ENCODE data around the gene CWH43.
"Not testable (repeated sequence)": the region's sequence is repeated elsewhere in the genome, so short reads cannot be mapped to it uniquely, and the experiment has no call there.

Gene CWH43

DNA sequence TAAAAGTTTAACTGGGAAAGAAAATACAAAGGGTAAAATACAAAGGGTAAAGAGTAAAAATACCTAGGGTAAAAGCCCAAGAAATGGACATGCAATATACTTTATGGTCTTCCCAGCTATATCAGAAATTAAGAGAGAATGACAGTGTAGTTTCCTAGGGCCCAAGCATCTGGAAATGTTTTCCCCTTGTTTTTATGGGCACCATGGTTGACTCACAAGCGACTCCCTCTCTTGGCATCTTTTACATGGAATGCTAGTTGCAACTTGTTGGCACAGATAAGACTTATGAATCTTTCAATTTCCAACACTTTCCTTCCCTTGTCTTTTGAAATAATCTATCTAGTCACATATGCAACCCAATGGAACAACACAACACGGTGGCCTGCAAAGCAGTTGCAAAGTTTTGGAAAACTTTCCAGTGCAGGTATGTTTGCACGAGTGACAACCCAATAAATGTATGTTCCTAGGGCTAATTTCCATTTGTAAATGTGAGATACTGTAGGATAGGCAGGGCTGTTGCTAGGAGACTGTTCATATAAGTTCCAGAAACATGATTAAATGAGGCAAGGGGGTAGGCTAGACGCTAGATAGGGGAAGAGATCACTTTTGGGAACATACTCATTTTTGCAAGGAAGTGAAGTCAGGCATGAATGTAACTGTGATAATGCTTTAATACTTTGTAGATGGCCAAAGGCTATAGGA is 36.4 kb upstream of the CWH43 start:
- no peaks in the 10 kb centered on the region for H3K27me3 ChIP-seq
- H3K9me3 ChIP-seq = no peaks in the 10 kb centered on the region
- no peaks in the 10 kb centered on the region for H4K20me1 ChIP-seq
- H3K4me3 ChIP-seq = no peak overlapping the region
- no peak overlapping the region for H3K9ac ChIP-seq
- H3K36me3 ChIP-seq = no peaks in the 10 kb centered on the region
- H3K4me1 ChIP-seq = peaks cover 13% of the 10 kb centered on the region
- no peak overlapping the region for H3K27ac ChIP-seq
- H3K4me2 ChIP-seq = no peak overlapping the region
- no peak for TF ChIP-seq Cebpa-rat (IDR thresholded peaks at IDR 0.05)

DNA sequence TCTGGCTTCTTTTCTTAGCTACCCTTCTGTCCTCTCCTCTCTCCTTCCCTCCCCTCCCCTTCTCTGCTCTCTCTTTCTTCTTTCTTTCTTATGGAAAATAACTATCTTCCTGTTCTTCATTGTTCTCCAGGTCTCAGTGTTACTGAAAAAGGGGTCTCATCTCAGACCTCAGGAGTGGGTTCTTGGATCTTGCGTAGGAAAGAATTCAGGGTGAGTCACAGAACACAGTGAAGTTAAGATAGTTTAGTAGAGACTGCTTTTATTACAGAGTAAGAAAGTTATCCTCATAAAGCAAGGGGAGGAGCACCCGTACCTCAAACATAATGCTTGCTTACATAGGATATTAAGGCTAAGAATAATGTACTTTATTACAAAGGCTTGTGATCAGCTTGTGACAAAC is 31.8 kb upstream of the CWH43 start:
- H3K4me3 ChIP-seq = no peak overlapping the region
- H3K4me2 ChIP-seq = no peak overlapping the region
- no peaks in the 10 kb centered on the region for H3K36me3 ChIP-seq
- H3K9me3 ChIP-seq = no peaks in the 10 kb centered on the region
- H4K20me1 ChIP-seq = no peaks in the 10 kb centered on the region
- H3K4me1 ChIP-seq = peaks cover 13% of the 10 kb centered on the region
- TF ChIP-seq Cebpa-rat (IDR thresholded peaks at IDR 0.05) = no peak
- no peak overlapping the region for H3K27ac ChIP-seq
- H3K9ac ChIP-seq = no peak overlapping the region
- no peaks in the 10 kb centered on the region for H3K27me3 ChIP-seq

DNA sequence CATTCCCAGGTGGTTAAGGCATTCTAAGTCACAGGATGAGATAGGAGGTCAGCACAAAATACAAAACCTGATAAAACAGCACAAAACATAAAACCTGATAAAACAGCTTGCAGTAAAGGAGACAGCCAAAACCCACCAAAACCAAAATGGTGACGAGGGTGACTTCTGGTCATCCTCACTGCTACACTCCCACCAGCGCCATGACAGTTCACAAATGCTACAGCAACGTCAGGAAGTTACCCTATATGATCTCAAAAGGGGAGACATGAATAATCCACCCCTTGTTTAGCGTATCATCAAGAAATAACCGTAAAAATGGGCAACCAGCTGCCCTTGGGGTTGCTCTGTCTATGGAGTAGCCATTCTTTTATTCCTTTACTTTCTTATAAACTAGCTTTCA is 28.7 kb upstream of the CWH43 start:
- not testable (repeated sequence) for H3K9ac ChIP-seq, H3K9me3 ChIP-seq, H3K27ac ChIP-seq, H3K27me3 ChIP-seq, H4K20me1 ChIP-seq, H3K36me3 ChIP-seq, H3K4me3 ChIP-seq, H3K4me2 ChIP-seq, H3K4me1 ChIP-seq

DNA sequence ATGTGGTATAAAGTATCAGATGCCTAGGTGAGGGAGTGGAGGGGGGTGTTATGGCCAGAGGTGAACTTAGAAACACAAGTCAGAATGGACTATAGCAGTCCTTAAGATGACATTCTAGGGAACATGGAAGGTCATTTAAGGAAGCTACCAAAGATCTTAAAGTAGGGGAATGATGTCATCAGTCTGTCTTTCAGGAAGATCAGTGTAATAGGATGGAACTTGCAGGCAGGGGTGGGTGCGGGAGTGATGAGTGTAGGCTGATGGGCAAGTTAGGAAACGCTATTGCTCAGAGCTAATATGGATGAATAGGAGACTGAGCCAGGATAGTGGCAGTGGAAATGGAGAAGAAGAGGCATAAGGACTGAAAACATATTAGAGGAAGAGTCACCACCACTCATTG is 27.5 kb upstream of the CWH43 start:
- Histone ChIP-seq H3K4me1 (no peaks in the 10 kb centered on the region), H3K27ac (no peak overlapping the region), H3K27me3 (no peaks in the 10 kb centered on the region), H4K20me1 (no peaks in the 10 kb centered on the region), H3K4me2 (no peak overlapping the region), H3K36me3 (no peaks in the 10 kb centered on the region), H3K9ac (no peak overlapping the region), H3K9me3 (no peaks in the 10 kb centered on the region), H3K4me3 (no peak overlapping the region)
- TF ChIP-seq Cebpa-rat (IDR thresholded peaks at IDR 0.05) = no peak

DNA sequence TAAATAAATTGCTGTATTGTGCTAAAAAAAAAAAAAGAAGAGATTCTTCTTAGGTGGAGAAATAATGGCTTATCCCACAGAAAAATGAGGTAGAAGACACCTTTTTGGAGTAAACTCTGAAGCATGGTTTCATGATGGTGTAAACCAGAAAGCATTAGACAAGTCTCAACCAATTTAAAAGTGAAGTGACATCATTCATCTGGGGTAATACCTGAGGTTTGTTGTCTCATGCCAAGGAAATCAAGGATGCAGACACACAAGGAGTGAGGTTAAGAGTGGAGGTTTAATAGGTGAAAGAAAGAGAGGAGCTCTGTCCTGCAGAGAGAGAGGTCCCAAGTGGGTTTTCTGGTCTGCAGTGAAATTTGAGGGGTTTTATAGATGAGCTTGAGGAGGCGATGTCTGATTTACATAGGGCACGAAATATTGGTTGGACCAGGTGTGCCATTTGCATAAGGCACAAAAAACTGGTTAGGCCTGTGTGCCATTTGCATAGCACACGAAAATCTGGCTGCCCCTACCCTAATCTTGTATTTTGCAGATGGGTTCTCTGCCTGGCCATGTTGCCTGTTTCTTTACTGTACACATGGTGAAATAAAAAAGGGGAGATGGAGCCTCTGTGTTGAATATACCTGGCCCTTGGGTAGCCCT is 25.0 kb upstream of the CWH43 start:
- Histone ChIP-seq H3K9ac (no peak overlapping the region), H3K27me3 (no peaks in the 10 kb centered on the region), H3K27ac (no peak overlapping the region), H3K4me2 (no peak overlapping the region), H4K20me1 (no peaks in the 10 kb centered on the region), H3K4me3 (no peak overlapping the region), H3K4me1 (no peaks in the 10 kb centered on the region), H3K36me3 (no peaks in the 10 kb centered on the region), H3K9me3 (no peaks in the 10 kb centered on the region)
- TF ChIP-seq Cebpa-rat (IDR thresholded peaks at IDR 0.05) = no peak

DNA sequence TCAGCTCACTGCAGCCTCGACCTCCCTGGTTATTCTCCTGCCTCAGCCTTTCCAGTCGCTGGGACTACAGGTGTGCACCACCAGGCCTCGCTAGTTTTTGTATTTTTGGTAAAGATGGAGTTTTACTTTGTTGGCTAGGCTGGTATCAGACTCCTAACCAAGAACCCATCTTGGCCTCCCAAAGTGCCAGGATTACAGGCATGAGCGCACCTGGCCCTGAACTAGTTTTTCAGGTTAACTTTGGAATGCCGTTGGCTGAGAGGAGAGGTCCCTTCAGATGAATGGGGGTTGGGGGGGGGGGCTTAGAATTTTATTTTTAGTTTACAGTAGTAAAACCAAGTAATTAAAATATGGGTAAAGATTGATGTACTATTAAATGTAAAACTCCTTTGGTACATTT is 23.4 kb upstream of the CWH43 start:
- H3K4me2 ChIP-seq = no peak overlapping the region
- no peaks in the 10 kb centered on the region for H3K36me3 ChIP-seq
- H3K27ac ChIP-seq = no peak overlapping the region
- H3K4me1 ChIP-seq = no peaks in the 10 kb centered on the region
- no peak overlapping the region for H3K4me3 ChIP-seq
- no peak for TF ChIP-seq Cebpa-rat (IDR thresholded peaks at IDR 0.05)
- no peak overlapping the region for H3K9ac ChIP-seq
- H3K9me3 ChIP-seq = no peaks in the 10 kb centered on the region
- H3K27me3 ChIP-seq = no peaks in the 10 kb centered on the region
- no peaks in the 10 kb centered on the region for H4K20me1 ChIP-seq

DNA sequence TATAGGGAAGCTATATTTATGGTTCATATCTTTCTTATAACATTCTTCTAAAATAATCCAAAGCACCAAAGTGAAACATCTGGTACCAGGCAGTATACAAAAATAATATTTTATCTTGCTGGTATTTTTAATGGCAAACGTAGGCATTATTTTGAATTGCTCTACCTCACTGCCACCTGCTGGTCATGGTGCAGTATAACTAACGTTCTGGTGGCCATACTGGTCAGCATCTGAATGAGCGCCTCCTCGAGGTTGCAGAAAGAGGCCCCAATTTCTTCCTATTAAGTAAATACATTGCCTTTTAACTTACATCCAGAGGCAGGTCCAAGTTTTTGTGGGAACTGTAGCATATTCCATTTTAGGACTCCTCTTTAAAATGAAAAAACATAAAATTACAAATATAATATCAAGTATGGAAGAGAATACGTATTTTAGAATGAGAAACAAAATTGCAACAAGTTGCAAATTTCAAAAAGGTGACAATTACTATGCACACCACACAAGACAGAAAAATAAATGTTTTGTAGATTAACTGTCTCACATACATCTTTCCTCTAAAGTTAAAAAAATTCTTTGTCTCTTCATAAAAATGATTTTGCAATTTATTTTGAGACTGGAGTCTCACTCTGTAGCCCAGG is 22.9 kb upstream of the CWH43 start:
- no peak overlapping the region for H3K4me3 ChIP-seq
- H3K27ac ChIP-seq = no peak overlapping the region
- H3K4me1 ChIP-seq = no peaks in the 10 kb centered on the region
- H3K36me3 ChIP-seq = no peaks in the 10 kb centered on the region
- H3K9me3 ChIP-seq = no peaks in the 10 kb centered on the region
- no peak for TF ChIP-seq Cebpa-rat (IDR thresholded peaks at IDR 0.05)
- no peak overlapping the region for H3K4me2 ChIP-seq
- no peaks in the 10 kb centered on the region for H3K27me3 ChIP-seq
- H4K20me1 ChIP-seq = no peaks in the 10 kb centered on the region
- no peak overlapping the region for H3K9ac ChIP-seq

DNA sequence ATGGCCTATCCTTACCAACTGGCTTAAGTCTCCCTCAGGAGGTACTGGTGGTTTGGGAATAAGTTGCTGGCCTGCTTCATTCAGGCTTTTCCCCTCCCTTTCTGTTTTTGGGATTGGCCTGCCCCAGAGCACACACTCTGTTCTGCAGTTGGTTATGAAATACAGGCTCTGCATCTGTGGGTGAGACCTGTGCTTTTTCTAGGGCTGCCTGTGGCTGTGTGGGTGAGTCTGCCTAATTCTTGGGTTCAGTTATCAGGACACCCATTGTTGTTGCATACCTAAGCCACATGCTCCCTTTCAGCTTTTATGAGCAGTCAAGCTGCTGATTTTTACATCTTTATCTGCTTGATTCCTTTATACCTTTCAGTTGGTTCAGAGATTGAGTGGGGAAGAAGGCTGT is 19.0 kb upstream of the CWH43 start:
- H4K20me1 ChIP-seq = no peaks in the 10 kb centered on the region
- no peaks in the 10 kb centered on the region for H3K27me3 ChIP-seq
- no peak for TF ChIP-seq Cebpa-rat (IDR thresholded peaks at IDR 0.05)
- H3K36me3 ChIP-seq = no peaks in the 10 kb centered on the region
- no peak overlapping the region for H3K4me3 ChIP-seq
- H3K27ac ChIP-seq = no peak overlapping the region
- H3K4me1 ChIP-seq = no peaks in the 10 kb centered on the region
- no peak overlapping the region for H3K9ac ChIP-seq
- no peaks in the 10 kb centered on the region for H3K9me3 ChIP-seq
- H3K4me2 ChIP-seq = no peak overlapping the region

DNA sequence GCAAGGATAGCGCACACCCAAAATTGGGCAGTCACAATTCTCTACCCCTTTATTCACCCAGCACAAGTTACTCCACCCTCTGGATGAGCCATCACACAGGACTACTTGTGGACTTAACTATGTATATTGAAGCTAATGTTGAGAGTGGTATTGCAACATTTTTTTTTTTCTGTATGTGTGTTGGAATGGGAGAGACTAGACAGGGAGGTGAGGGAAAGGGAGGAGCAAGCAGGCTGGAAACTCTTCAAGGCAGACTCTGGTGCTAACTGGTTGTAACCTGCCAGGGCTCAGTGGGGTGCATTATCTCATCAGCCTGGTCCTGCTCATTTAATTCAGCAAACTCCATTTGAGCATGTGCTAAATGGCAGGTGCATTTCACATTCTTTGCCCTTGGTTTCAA is 18.4 kb upstream of the CWH43 start:
- no peak overlapping the region for H3K4me3 ChIP-seq
- H3K27me3 ChIP-seq = no peaks in the 10 kb centered on the region
- no peaks in the 10 kb centered on the region for H3K9me3 ChIP-seq
- no peaks in the 10 kb centered on the region for H3K4me1 ChIP-seq
- H3K36me3 ChIP-seq = no peaks in the 10 kb centered on the region
- no peaks in the 10 kb centered on the region for H4K20me1 ChIP-seq
- no peak overlapping the region for H3K9ac ChIP-seq
- H3K27ac ChIP-seq = no peak overlapping the region
- TF ChIP-seq Cebpa-rat (IDR thresholded peaks at IDR 0.05) = no peak
- H3K4me2 ChIP-seq = no peak overlapping the region

DNA sequence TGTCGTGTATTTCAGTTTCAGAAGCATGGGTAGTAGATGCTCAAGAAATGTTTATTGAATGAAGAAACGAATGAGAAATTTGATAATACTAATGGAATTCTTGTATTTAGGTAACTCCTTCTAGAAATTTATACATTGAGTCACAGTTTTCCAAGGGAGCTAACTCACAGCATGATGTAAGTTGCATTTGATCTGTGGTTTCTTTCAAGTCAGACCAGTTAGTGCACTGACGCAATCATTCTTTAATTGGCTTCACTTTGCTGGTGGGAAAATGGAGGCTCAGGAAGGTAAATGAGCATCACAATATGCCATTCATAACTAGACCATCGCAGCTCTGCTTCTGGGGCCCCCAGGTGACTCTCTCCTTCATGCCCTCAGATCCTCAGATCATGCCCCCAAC is 17.3 kb upstream of the CWH43 start:
- TF ChIP-seq Cebpa-rat (IDR thresholded peaks at IDR 0.05) = no peak
- Histone ChIP-seq H3K27ac (no peak overlapping the region), H3K9me3 (no peaks in the 10 kb centered on the region), H3K27me3 (no peaks in the 10 kb centered on the region), H3K4me2 (no peak overlapping the region), H3K36me3 (no peaks in the 10 kb centered on the region), H3K9ac (no peak overlapping the region), H3K4me1 (no peaks in the 10 kb centered on the region), H3K4me3 (no peak overlapping the region), H4K20me1 (no peaks in the 10 kb centered on the region)
